Psoas muscle (tissue), 8 donors: ENCODE results near the gene CDH18. TPM values are rescaled to one million over a fixed set of nuclear protein-coding genes. Genes with fewer than 3 reads are reported as not detected.

Source experiments
- ATAC-seq, 4 donors: fragments of 200-7000 bp; cut with Tn5 transposase; one replicate each; pipeline ENCODE4 v1.9.1; 2020; ENCODE audit warnings: moderate library complexity in 3 of 4, mild to moderate bottlenecking in 2 of 4
- DNase-seq, 2 donors: peaks; one replicate each; pipeline ENCODE4 v3.0.0-alpha.2; 2020
- H3K27ac ChIP-seq: fragments of 200-600 bp; one replicate; pipeline ENCODE4 v1.8.0; 2022
- H3K27me3 ChIP-seq, 3 donors: fragments of 200-600 bp in 1 of 3; one replicate each; pipeline versions ENCODE4 v1.6.1 to v1.8.0; 2013 to 2022; ENCODE audit warnings: low read length in 2 of 3, mild to moderate bottlenecking in 2 of 3, moderate library complexity in 1 of 3; ENCODE audit not compliant: insufficient read depth in 3 of 3
- H3K36me3 ChIP-seq, 2 donors: fragments of 200-600 bp in 1 of 2; one replicate each; pipeline versions ENCODE4 v1.6.1 to v1.8.0; 2013 to 2022; ENCODE audit warnings: low read depth in 1 of 2, mild to moderate bottlenecking in 1 of 2, moderate library complexity in 1 of 2; ENCODE audit not compliant: insufficient read depth in 1 of 2
- H3K4me1 ChIP-seq: fragments of 200-600 bp; one replicate; pipeline ENCODE4 v1.8.0; 2022
- H3K4me3 ChIP-seq: fragments of 200-600 bp; one replicate; pipeline ENCODE4 v1.8.0; 2022; ENCODE audit warnings: mild to moderate bottlenecking
- H3K9me3 ChIP-seq: fragments of 200-600 bp; one replicate; pipeline ENCODE4 v1.8.0; 2022
- CTCF ChIP-seq: fragments of 200-600 bp; IDR thresholded peaks from one replicate; pipeline ENCODE4 v1.8.0; 2022; ENCODE audit warnings: antibody characterized with exemption
- WGBS, 3 donors: extraction: QIAGEN DNeasy Blood & Tissue Kit; methylation state at CpG; one replicate each; pipeline versions ENCODE4 v1.1.6 to v1.1.7; 2013; 5-methylcytosine and 5-hydroxymethylcytosine counted together
- intact Hi-C, 2 donors: fragments of 100-400 bp; cut with DNase I; formaldehyde crosslinking; loops; one replicate each; pipeline versions ENCODE4 v1.11.0 to v1.14.2; 2022
- long read RNA-seq, 2 donors: library from polyadenylated mRNA; unstranded; transcript quantifications; one replicate each; pipeline ENCODE4 v2.0.0, GENCODE V29; 2021
- polyA plus RNA-seq, 3 donors: library from polyadenylated mRNA; stranded (reverse); fragments of 200-250 nt; gene quantifications; one replicate each; pipeline ENCODE4 v1.2.3, GENCODE V29; 2013
- total RNA-seq, 4 donors: library from RNA; stranded (reverse); fragmentation: NEBNext Ultra II Directional in 2 of 4; extraction: Animal tissue kit (Norgen Biotek cat#: 25700) in 2 of 4; gene quantifications; one replicate each; pipeline versions ENCODE4 v1.2.1 to v1.2.4, GENCODE V29; 2021 to 2023
- donor health status: healthy with polysubstance abuse.
- donor health status: DM: no; HTN: no; CAD: no; lungs with moderate emphysema.
- donor health status: Bipolar disorder and iron deficiency.
- donor health status: healthy.
- donor health status: DM: yes; HTN: yes; CAD: no.
- donor health status: DM: no; HTN: no; CAD: no.
- donor health status: DM: no; HTN: no; CAD: no.
- donor health status: DM: yes; HTN: yes; CAD: no.

The CDH18 gene
- not detected for total RNA-seq
- under 1 TPM in 2 of 3 donors, not detected in 1; 0.03 TPM for polyA plus RNA-seq
- long read RNA-seq, donor 1: 0 reads
- long read RNA-seq, donor 2: 0 reads

DNA sequence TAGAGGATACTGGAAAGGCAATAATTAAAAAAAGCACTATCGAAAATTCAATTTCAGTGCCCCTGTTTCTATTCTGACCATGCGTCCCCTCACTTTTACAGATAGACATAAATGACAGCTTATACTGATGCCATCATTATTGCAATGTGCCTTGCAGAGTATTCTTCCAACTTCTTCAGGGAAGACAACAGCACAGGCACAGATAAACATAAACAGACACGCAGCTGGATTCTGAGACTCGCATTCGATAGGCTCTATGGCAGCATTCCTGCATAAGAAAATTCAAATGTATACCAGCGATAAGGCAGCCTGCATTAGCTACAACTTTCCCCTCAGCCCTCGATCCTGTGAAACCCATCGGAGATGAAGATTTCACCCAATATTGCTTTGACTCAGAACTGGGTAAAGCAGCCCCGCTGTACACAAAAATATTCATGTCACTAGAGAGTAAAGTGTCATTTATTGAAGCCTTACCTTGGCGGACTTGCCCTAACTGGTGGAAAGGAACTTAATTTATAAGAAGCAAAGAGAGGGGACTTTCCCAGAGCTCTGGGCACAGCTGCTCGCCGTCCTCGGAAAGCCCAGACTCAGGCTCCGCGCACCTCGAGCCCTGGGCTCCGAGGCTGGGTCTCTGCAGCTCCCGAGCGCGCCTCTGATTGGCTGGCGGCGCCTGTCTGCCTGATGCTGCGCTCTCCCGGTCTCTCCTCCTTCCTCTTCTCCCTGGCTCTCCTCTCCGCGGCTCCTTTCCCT is at the start of gene CDH18:
Gene CDH18, minus strand, starts transcription at position 589 of the 750 bp plus-strand sequence. CDS start 149,214 bp downstream, outside the sequence.
- ATAC-seq (peak in 1 of 4 donors; percentile 57), DNase-seq (peak; percentile 35 to 52)
- no peak for TF ChIP-seq CTCF
- H3K4me1 ChIP-seq: no peaks in the 10 kb centered on the region
- H3K4me3 ChIP-seq: peak within 1 kb of the TSS; percentile 21
- no peaks in the 10 kb centered on the region for H3K9me3 ChIP-seq
- peaks cover 0 to 3% (median 0%) of the 10 kb centered on the region in 3 donors for H3K27me3 ChIP-seq
- no peak within 1 kb of the TSS for H3K27ac ChIP-seq
- 6 to 7% (median 7%) methylated on average over 26 of the region's 26 CpGs for WGBS, 3 donors
- intact Hi-C loops: no loop called here
- no peaks in the 10 kb centered on the region for H3K36me3 ChIP-seq

- DNase-seq: no peak
- no peak for ATAC-seq
- intact Hi-C loops: no loop called here
- no peaks in the 10 kb centered on the region for H3K4me1 ChIP-seq
- H3K4me3 ChIP-seq: no peak overlapping the region
- no peak for TF ChIP-seq CTCF
- H3K27me3 ChIP-seq: no peaks in the 10 kb centered on the region
- no peak overlapping the region for H3K27ac ChIP-seq
- WGBS, 3 donors: 68 to 77% (median 73%) methylated on average over 1 of the region's 1 CpG
- H3K36me3 ChIP-seq: no peaks in the 10 kb centered on the region
- H3K9me3 ChIP-seq: peaks cover 8% of the 10 kb centered on the region
Observed at GRCh38 chr5:20034717-20035116, 46.7 kb upstream of the CDH18 start.

DNA sequence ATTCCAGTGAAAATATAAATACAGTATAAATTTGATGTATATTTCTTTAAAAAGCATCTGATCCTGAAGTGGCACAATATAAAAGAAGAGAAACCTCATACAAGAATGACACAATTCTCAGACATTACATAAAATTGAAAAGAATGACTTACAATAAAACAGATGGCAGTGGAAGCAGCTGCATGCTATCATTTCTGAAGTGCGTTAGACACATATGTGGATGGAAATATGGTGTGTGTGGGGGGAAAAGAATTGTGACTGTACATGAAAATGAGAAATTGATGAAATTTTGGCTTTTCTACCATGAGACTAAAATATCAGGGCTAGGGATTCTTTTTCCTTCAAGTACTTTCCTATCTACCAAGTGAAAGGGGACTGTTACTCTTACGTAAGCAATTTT is 45.9 kb upstream of the CDH18 start:
- no peaks in the 10 kb centered on the region for H3K36me3 ChIP-seq
- no peak overlapping the region for H3K4me3 ChIP-seq
- DNase-seq (no peak), ATAC-seq (no peak)
- no peaks in the 10 kb centered on the region for H3K4me1 ChIP-seq
- H3K27ac ChIP-seq: no peak overlapping the region
- TF ChIP-seq CTCF: no peak
- H3K27me3 ChIP-seq: no peaks in the 10 kb centered on the region
- intact Hi-C loops: no loop called here
- H3K9me3 ChIP-seq: peaks cover 4% of the 10 kb centered on the region
- 65 to 69% (median 69%) methylated on average over 2 of the region's 2 CpGs for WGBS, 3 donors

DNA sequence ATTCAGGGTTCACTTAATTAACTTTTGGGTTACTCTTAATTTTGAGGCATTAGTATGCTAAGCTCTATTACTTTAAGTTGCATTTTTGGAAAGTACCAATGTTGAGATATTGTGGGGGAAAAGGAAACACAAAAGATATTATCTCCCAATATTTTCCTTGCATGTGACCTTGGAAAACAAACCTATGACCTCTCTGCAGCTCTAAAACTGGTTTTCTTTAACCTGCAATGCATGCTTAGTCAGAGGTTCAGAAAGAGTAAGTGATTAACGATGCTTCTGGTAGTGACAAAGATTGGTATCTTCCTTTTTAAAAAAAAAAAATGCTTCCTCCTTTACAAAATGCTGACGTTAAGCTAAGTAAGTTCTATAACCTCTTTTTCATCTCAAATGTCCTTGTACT is 44.9 kb upstream of the CDH18 start:
- 27 to 33% (median 29%) methylated on average over 2 of the region's 2 CpGs for WGBS, 3 donors

More for the DNA sequence above, 44.9 kb upstream of the CDH18 start:
- Histone ChIP-seq H3K36me3 (no peaks in the 10 kb centered on the region), H3K27me3 (no peaks in the 10 kb centered on the region), H3K4me1 (no peaks in the 10 kb centered on the region), H3K27ac (no peak overlapping the region), H3K9me3 (peaks cover 4% of the 10 kb centered on the region), H3K4me3 (no peak overlapping the region)
- TF ChIP-seq CTCF: no peak
- intact Hi-C loops: no loop called here
- ATAC-seq: no peak
- DNase-seq: no peak
